Heart left ventricle (tissue), 13 donors: ENCODE data around the gene SPO11.

Experiments used
- POLR2A ChIP-seq, 2 donors: fragments of 450-650 bp; IDR thresholded peaks; one replicate each; pipeline ENCODE4 v1.6.1; 2017; ENCODE audit warnings: antibody characterized with exemption in 2 of 2, mild to moderate bottlenecking in 2 of 2, moderate library complexity in 2 of 2
- TF ChIP-seq, protein P1 (sequence below), 12 donors: fragments of 200-600 bp; sonication (generic) in 4 of 12; IDR thresholded peaks; one replicate each; pipeline versions ENCODE4 v1.5.0 to v1.8.0; 2018 to 2022; ENCODE audit warnings: antibody characterized with exemption in 12 of 12, mild to moderate bottlenecking in 5 of 12
- donor health status: ischemic (EF 13 %, LVEDD 7.1; RV severe dilation, severe dysfunction).
- donor health status: DM: no; HTN: yes; CAD: no.
- donor health status: DM: no; HTN: no; CAD: no.
- donor health status: ischemic (EF 25% LVEDD 6.9; RV normal size, moderate dysfunction).
- donor health status: ischemic (EF 25% LVEDD 5.7; RV mildly dilated, moderate dysfunction).
- donor health status: ischemic (EF 35%, LVEDD 5.7; RV mildly dilated, moderate dysfunction).
- donor health status: nonischemic (EF 11% LVEDD 7.7; RV severe dilation, severe dysfunction).
- donor health status: DM: yes; HTN: yes; CAD: no.
- donor health status: PGD.
- donor health status: ischemic (EF 29% LVEDD 5.4; RV normal size, mild dysfunction).
- donor health status: nonischemic (EF 23%, LVEDD 6.1; RV moderate dilation, normal function).

DNA sequence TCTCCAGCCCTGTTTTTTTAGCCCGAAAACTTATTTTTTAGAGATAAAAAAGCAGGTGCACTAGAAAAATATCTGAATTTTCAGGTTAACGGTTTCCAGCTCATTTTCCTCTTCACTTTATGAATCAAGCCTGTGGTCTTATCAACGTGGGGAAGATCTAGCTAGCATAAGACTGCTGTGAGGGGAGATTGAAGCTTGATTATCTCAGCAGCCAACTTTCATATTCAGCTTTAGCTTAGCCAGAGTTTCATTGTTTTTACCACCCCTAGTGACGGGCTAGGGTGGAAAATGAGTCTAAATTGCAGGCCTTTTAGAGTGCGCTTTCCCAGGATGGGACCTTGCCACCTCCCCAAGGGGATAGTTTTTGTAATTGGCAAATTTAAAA is 49.7 kb downstream of the SPO11 start:
- TF ChIP-seq, protein P1, sequence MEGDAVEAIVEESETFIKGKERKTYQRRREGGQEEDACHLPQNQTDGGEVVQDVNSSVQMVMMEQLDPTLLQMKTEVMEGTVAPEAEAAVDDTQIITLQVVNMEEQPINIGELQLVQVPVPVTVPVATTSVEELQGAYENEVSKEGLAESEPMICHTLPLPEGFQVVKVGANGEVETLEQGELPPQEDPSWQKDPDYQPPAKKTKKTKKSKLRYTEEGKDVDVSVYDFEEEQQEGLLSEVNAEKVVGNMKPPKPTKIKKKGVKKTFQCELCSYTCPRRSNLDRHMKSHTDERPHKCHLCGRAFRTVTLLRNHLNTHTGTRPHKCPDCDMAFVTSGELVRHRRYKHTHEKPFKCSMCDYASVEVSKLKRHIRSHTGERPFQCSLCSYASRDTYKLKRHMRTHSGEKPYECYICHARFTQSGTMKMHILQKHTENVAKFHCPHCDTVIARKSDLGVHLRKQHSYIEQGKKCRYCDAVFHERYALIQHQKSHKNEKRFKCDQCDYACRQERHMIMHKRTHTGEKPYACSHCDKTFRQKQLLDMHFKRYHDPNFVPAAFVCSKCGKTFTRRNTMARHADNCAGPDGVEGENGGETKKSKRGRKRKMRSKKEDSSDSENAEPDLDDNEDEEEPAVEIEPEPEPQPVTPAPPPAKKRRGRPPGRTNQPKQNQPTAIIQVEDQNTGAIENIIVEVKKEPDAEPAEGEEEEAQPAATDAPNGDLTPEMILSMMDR (IDR thresholded peaks at IDR 0.05): no peak
- TF ChIP-seq POLR2A (IDR thresholded peaks at IDR 0.05): no peak
